GM21717 (cell line): ENCODE results near the gene DNAH14.
A peak's percentile ranks its signal among the peaks of the same experiment; 100 is the strongest.
"Not testable (repeated sequence)": the region's sequence is repeated elsewhere in the genome, so short reads cannot be mapped to it uniquely, and the experiment has no call there.

Experiments
- ATAC-seq: cut with Tn5 transposase; IDR thresholded peaks from one replicate; pipeline ENCODE4 v1.9.1; 2021; ENCODE audit warnings: mild to moderate bottlenecking, moderate library complexity; ENCODE audit not compliant: unreplicated experiment

DNAH14 gene

GRCh38 chr1:225232930-225233329 is 303.5 kb downstream of the DNAH14 start:
- not testable (repeated sequence) for ATAC-seq

DNA sequence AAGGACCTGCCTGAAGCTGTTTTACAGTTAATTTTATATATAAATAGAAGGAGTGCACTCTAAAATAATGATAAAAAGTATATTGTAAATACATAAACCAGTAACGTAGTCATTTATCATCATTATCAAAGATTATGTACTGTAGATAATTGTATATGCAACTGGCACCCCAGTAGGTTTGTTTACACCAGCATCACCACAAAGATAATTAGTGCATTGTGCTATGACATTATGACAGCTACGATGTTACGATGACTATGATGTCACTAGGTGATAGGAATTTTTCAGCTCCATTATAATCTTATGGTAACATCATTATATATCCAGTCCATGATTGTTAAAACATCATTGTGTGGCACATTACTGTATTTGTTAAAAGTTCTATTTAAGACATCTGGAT is 313.1 kb downstream of the DNAH14 start:
- ATAC-seq = no peak

- peak; percentile 95 for ATAC-seq
These were observed 321.0 kb downstream of the DNAH14 start for GRCh38 chr1:225250432-225250831.

GRCh38 chr1:225253173-225253572 is 323.7 kb downstream of the DNAH14 start:
- ATAC-seq = no peak

- ATAC-seq = no peak
These were observed 324.3 kb downstream of the DNAH14 start for GRCh38 chr1:225253784-225254183.

GRCh38 chr1:225254676-225255075 is 325.2 kb downstream of the DNAH14 start:
- no peak for ATAC-seq

DNA sequence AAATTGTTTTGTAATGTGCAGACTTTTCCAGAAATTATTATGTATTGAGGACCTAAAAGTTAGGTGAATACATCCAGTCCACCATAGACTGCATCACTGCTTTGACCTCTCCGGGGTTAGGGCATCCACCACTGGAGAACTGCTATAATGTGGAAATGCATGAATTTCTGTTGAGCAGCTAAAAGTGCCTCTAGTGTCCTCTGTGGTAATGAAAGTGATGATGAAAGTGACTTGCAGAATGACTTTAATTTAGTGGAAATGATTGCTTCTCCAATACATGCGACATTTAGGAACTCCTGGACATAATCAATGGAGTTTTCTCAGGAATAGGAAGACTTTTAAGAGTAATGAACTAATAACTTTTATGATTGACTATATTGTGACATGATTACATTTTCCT is 327.6 kb downstream of the DNAH14 start:
- ATAC-seq = no peak

- no peak for ATAC-seq
These were observed 329.3 kb downstream of the DNAH14 start for GRCh38 chr1:225258811-225259210.

GRCh38 chr1:225259542-225259941 is 330.1 kb downstream of the DNAH14 start:
- no peak for ATAC-seq

DNA sequence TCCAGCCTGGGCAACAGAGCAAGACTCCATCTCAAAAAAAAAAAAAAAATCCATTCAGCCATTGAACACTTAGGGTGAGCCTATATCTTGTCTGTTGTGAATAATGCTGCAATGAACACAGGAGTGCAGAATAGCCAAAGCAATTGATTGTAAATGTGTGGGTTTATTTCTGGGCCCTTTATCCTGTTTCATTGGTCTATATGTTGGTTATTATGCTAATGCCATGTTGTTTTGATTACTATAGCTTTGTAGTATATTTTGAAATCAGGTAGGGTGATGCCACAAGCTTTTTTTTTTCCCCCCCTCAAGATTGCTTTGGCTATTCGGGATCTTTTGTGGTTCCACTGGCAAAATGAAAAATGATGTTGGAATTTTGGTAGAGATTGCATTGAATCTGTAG is 330.8 kb downstream of the DNAH14 start:
- ATAC-seq = no peak

DNA sequence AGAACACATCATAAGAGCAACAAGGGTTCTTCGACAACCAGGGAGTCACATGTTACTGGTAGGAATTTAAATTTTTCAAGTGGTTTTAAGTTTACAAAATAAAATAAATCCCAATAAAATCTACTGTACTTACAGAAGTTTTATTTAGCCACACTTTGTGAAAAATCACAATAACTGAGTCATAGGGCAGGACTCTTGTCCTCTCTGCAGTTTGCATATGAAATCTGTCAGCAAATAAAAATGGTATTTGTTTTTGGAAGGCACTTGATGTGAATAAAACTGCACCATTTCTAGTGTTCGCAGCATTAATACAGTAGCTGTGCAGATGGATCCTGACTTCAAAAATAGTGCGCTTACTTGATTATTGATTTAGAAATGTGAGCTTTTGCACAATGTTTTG is 348.0 kb downstream of the DNAH14 start:
- no peak for ATAC-seq

DNA sequence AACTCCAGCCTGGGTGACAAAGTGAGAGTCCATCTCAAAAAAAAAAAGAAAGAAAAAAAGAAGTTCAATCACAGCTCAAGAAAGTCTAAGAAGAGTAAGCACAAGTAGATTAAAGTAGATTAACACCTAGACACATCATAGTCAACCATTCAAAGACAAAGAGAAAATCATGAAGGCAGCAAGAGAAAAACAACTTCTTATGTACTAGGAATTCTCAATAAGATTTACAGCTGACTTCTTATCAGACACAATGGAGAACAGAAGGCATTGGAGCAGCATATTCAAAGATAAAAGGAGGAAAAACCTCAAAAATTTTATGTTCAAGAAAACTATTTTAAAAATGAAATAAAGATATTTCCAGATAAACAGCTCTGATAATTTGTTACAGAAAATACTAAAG is 351.1 kb downstream of the DNAH14 start:
- no peak for ATAC-seq

- ATAC-seq = no peak
These were observed 360.8 kb downstream of the DNAH14 start for GRCh38 chr1:225290244-225290643.

- ATAC-seq = no peak
These were observed 370.1 kb downstream of the DNAH14 start for GRCh38 chr1:225299624-225300023.

DNA sequence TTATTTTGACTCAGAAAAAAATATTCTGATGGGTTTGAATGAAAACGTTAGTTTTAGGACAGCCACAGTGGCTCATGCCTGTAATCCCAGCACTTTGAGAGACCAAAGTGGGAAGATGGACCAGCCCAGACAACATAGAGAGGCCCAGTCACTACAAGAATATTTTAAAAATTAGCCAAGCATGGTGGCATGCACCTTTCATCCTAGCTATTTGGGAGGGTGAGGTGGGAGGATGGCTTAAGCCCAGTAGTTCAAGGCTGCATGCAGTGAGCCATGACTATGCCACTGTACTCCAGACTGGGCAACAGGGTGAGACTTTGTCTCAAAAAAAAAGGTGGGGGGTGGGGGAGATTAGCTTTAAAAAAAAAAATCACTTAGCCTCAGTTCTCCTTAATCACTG is 370.9 kb downstream of the DNAH14 start:
- ATAC-seq = no peak

DNA sequence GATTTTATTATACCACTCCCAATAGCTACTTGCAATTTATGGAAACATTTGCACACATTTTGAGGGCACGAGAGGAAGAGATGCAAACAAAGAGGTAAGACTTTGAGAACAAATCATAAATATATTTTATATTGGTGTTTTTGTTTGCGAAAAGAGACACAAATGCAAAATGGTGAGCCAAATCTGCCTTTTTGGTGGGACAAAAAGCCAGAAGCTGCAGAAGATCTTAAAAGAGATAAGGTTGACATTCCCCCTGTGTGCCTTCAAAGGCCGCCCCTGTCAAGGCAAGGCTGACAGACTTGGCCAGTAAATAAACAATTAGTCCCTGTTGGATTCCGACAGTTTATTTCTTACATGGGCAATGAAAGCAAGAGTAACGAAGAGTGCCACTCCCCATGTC is 375.5 kb downstream of the DNAH14 start:
- ATAC-seq = no peak

DNA sequence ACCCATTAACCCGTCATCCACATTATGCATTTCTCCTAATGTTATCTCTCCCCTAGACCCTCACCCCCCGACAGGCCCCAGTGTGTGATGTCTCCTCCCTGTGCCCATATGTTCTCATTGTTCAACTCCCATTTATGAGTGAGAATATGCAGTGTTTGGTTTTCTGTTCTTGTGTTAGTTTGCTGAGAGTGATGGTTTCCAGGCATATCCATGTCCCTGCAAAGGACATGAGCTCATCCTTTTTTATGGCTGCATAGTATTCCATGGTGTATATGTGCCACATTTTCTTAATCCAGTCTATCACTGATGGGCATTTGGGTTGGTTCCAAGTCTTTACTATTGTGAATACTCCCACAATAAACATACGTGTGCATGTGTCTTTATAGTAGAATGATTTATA is 381.1 kb downstream of the DNAH14 start:
- ATAC-seq = not testable (repeated sequence)

GRCh38 chr1:225318706-225319575 is 389.5 kb downstream of the DNAH14 start:
- ATAC-seq = no peak

DNA sequence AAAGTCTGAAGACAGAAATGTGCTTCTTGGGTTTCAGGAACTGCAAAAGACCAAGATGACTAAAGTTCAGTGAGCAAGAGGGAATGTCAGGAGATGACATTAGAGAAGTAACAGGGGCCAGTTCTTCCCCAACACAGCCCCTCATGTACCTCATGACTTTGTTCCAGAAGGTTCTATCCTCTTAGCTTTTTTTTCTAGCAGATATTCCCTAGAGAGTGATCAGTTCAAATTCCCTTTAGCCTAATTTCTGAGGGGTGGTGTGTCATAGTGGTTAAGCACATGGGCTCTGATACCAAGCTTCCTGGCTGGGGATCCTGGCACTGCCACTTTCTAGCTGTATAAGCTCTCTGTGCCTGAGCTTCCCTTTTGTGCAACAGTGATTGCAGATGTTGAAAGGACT is 390.4 kb downstream of the DNAH14 start:
- no peak for ATAC-seq

- no peak for ATAC-seq
These were observed 392.3 kb downstream of the DNAH14 start for GRCh38 chr1:225321784-225322183.

DNA sequence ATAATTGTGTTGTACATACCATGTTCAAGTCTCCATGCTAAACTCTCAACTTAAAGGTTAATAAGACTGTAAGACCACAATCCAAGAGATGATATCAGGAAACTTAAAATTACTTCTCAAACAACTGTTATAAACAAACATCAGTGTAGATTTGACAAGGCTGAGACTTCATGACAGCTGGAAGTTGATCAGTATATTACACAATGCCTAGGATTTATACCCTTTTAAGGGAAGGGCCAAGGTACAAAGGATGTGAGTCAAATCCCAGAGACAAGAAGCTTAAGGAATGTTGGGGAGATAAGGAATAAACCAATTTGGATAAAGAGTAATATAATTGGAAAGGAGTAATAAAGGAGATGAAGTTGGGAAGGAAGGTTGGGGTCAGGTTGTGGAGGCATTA is 399.6 kb downstream of the DNAH14 start:
- no peak for ATAC-seq

DNA sequence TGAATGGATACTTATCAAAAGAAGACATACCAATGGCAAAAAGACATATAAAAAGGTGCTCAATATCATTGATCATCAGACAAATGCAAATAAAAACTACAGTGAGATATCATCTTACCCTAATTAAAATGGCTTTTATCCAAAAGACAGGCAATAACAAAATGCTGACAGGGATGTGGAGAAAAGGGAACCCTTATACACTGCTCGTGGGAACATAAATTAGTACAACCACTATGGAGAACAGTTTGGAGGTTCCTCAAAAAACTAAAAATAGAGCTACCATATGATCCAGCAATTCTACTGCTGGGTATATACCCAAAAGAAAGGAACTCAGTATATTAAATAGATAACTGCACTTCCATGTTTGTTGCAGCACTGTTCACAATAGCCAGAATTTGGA is 400.5 kb downstream of the DNAH14 start:
- ATAC-seq = not testable (repeated sequence)

GRCh38 chr1:225332686-225333085 is 403.2 kb downstream of the DNAH14 start:
- no peak for ATAC-seq
